WTC11 (cell line): Measurements from ENCODE around the gene ZNF48. TPM values are rescaled to one million over a fixed set of nuclear protein-coding genes. Genes with fewer than 3 reads are reported as not detected.

Experiments used
- ATAC-seq: fragments of 200-7000 bp; cut with Tn5 transposase; 2 replicates; pipeline ENCODE4 v1.10.0; 2021; ENCODE audit warnings: mild to moderate bottlenecking, moderate library complexity
- CTCF ChIA-PET: fragments of 300-600 bp; sonication (Branson Sonifier 250); formaldehyde crosslinking; loops from one replicate; lab custom pipeline; 2021; ENCODE audit warnings: antibody characterized with exemption; lab: Charles Lee
- POLR2A ChIA-PET: fragments of 350-600 bp; sonication (Branson Sonifier 250); formaldehyde crosslinking; loops from one replicate; lab custom pipeline; 2021; ENCODE audit warnings: antibody characterized with exemption; lab: Charles Lee
- DNase-seq: peaks from one replicate; pipeline ENCODE4 v3.0.0; 2021; ENCODE audit warnings: low spot score
- H3K27ac Mint-ChIP-seq: 2 replicates; pipeline ENCODE4 v1.8.0; 2021; ENCODE audit warnings: mixed read lengths
- H3K27me3 Mint-ChIP-seq: 2 replicates; pipeline ENCODE4 v1.8.0; 2021; ENCODE audit warnings: low read depth, mild to moderate bottlenecking, moderate library complexity, mixed read lengths
- H3K36me3 Mint-ChIP-seq: 2 replicates; pipeline ENCODE4 v1.8.0; 2021; ENCODE audit warnings: mixed read lengths
- H3K4me1 Mint-ChIP-seq: 2 replicates; pipeline ENCODE4 v1.8.0; 2022; ENCODE audit warnings: mixed read lengths
- H3K4me3 Mint-ChIP-seq: 2 replicates; pipeline ENCODE4 v1.8.0; 2021; ENCODE audit warnings: mild to moderate bottlenecking, moderate library complexity, mixed read lengths
- H3K9me3 Mint-ChIP-seq: 2 replicates; pipeline ENCODE4 v1.8.0; 2021; ENCODE audit warnings: mixed read lengths
- ATF6 ChIP-seq: sonication (generic); formaldehyde crosslinking; IDR thresholded peaks from 2 replicates; pipeline ENCODE4 v1.8.1; 2023; ENCODE audit warnings: mild to moderate bottlenecking, missing genetic modification reagents
- CBFB ChIP-seq: sonication (generic); formaldehyde crosslinking; IDR thresholded peaks from 2 replicates; pipeline ENCODE4 v1.8.1; 2022; ENCODE audit warnings: mild to moderate bottlenecking, low read depth, missing genetic modification reagents
- CREB1 ChIP-seq: sonication (generic); formaldehyde crosslinking; IDR thresholded peaks from 2 replicates; pipeline ENCODE4 v1.8.0; 2023; ENCODE audit warnings: mild to moderate bottlenecking, missing genetic modification reagents
- GABPB1 ChIP-seq: sonication (generic); formaldehyde crosslinking; IDR thresholded peaks from 2 replicates; pipeline ENCODE4 v1.8.1; 2023; ENCODE audit warnings: mild to moderate bottlenecking, missing genetic modification reagents
- GTF2I ChIP-seq: fragments of 250-450 bp; sonication (Bioruptor Pico); conservative IDR thresholded peaks from 2 replicates; pipeline ENCODE4 v1.4.0; 2021; ENCODE audit warnings: mild to moderate bottlenecking
- HMGA2 ChIP-seq: fragments of 250-450 bp; sonication (Bioruptor Pico); IDR thresholded peaks from 2 replicates; pipeline ENCODE4 v1.4.0; 2021; ENCODE audit warnings: mild to moderate bottlenecking, moderate library complexity
- MXD4 ChIP-seq: fragments of 250-450 bp; sonication (Bioruptor Pico); IDR thresholded peaks from 2 replicates; pipeline ENCODE4 v1.8.0; 2021; ENCODE audit warnings: mild to moderate bottlenecking, moderate library complexity, borderline replicate concordance
- MYBL2 ChIP-seq: sonication (generic); formaldehyde crosslinking; IDR thresholded peaks from 2 replicates; pipeline ENCODE4 v1.8.1; 2023; ENCODE audit warnings: mild to moderate bottlenecking, moderate library complexity, missing genetic modification reagents
- NFYB ChIP-seq: sonication (generic); formaldehyde crosslinking; conservative IDR thresholded peaks from 2 replicates; pipeline ENCODE4 v1.8.0; 2022; ENCODE audit warnings: low read depth, missing genetic modification reagents
- OVOL2 ChIP-seq: fragments of 250-450 bp; sonication (Bioruptor Pico); IDR thresholded peaks from 2 replicates; pipeline ENCODE4 v1.9.0; 2021; ENCODE audit warnings: mild to moderate bottlenecking, borderline replicate concordance
- SMAD3 ChIP-seq: sonication (generic); formaldehyde crosslinking; IDR thresholded peaks from 2 replicates; pipeline ENCODE4 v1.8.0; 2022; ENCODE audit warnings: missing genetic modification reagents, mild to moderate bottlenecking, borderline replicate concordance
- USF1 ChIP-seq: sonication (generic); formaldehyde crosslinking; IDR thresholded peaks from 2 replicates; pipeline ENCODE4 v1.8.0; 2022; ENCODE audit warnings: mild to moderate bottlenecking, missing genetic modification reagents
- ZMAT4 ChIP-seq: fragments of 250-450 bp; sonication (Bioruptor Pico); IDR thresholded peaks from 2 replicates; pipeline ENCODE4 v1.9.0; 2021; ENCODE audit warnings: mild to moderate bottlenecking
- ZNF232 ChIP-seq: sonication (generic); formaldehyde crosslinking; IDR thresholded peaks from 2 replicates; pipeline ENCODE4 v1.8.0; 2022; ENCODE audit warnings: mild to moderate bottlenecking, missing genetic modification reagents
- ZNF317 ChIP-seq: sonication (generic); formaldehyde crosslinking; IDR thresholded peaks from 2 replicates; pipeline ENCODE4 v1.8.1; 2023; ENCODE audit warnings: low read depth, mild to moderate bottlenecking, moderate library complexity, missing genetic modification reagents, borderline replicate concordance
- ZNF423 ChIP-seq: fragments of 250-450 bp; sonication (Bioruptor Pico); IDR thresholded peaks from 2 replicates; pipeline ENCODE4 v2.1.2; 2022; ENCODE audit warnings: mild to moderate bottlenecking, moderate library complexity
- ZNF532 ChIP-seq: fragments of 250-450 bp; sonication (Bioruptor Pico); IDR thresholded peaks from 2 replicates; pipeline ENCODE4 v1.9.0; 2021; ENCODE audit warnings: mild to moderate bottlenecking, borderline replicate concordance
- ZNF671 ChIP-seq: fragments of 250-450 bp; sonication (Bioruptor Pico); IDR thresholded peaks from 2 replicates; pipeline ENCODE4 v1.8.0; 2021; ENCODE audit warnings: mild to moderate bottlenecking
- total RNA-seq: library from RNA; stranded (reverse); gene quantifications from 3 replicates; pipeline ENCODE4 v1.2.3, GENCODE V29; 2021
- TF ChIP-seq, protein P1 (sequence below): sonication (generic); formaldehyde crosslinking; IDR thresholded peaks from 2 replicates; pipeline ENCODE4 v1.8.1; 2023; ENCODE audit warnings: mild to moderate bottlenecking, missing genetic modification reagents, moderate library complexity
- TF ChIP-seq, protein P2 (sequence below): sonication (generic); formaldehyde crosslinking; IDR thresholded peaks from 2 replicates; pipeline ENCODE4 v1.8.0; 2022; ENCODE audit warnings: mild to moderate bottlenecking, missing genetic modification reagents

The ZNF48 gene
- total RNA-seq, 1 experiment from 2014 or later, result 39.3 TPM

- TF ChIP-seq, protein P1, sequence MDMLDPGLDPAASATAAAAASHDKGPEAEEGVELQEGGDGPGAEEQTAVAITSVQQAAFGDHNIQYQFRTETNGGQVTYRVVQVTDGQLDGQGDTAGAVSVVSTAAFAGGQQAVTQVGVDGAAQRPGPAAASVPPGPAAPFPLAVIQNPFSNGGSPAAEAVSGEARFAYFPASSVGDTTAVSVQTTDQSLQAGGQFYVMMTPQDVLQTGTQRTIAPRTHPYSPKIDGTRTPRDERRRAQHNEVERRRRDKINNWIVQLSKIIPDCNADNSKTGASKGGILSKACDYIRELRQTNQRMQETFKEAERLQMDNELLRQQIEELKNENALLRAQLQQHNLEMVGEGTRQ, result peak; percentile 84
- TF ChIP-seq MYBL2 (CRISPR knock-in tag) (peak; percentile 84), MXD4 (CRISPR knock-in tag) (no peak), ZNF317 (no peak), ZNF423 (CRISPR knock-in tag) (peak; percentile 77), ZNF232 (CRISPR knock-in tag) (peak; percentile 62; the same call in 1 of the 2 replicates), NFYB (CRISPR knock-in tag) (peak; percentile 85), GABPB1 (CRISPR knock-in tag) (peak; percentile 90), USF1 (CRISPR knock-in tag) (peak; percentile 87), ZMAT4 (CRISPR knock-in tag) (no peak), CBFB (no peak)
- TF ChIP-seq, protein P2, sequence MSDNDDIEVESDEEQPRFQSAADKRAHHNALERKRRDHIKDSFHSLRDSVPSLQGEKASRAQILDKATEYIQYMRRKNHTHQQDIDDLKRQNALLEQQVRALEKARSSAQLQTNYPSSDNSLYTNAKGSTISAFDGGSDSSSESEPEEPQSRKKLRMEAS, result peak; percentile 93
Observed at GRCh38 chr16:30445408-30446202, 50.4 kb downstream of the ZNF48 start, which contains the start of gene SEPHS2 (continued).

GRCh38 chr16:30446203-30446595 is 51.0 kb downstream of the ZNF48 start:
- peaks cover 28% of the 10 kb centered on the region for H3K27me3 Mint-ChIP-seq
- peaks cover 19% of the 10 kb centered on the region for H3K36me3 Mint-ChIP-seq
- peak overlapping the region; percentile 77 for H3K4me3 Mint-ChIP-seq
- peaks cover 16% of the 10 kb centered on the region for H3K9me3 Mint-ChIP-seq
- POLR2A ChIA-PET, result no interaction called here
- H3K4me1 Mint-ChIP-seq, result peaks cover 22% of the 10 kb centered on the region
- peak overlapping the region; percentile 98 for H3K27ac Mint-ChIP-seq
- ATAC-seq, result no peak
- no peak for DNase-seq
- TF ChIP-seq GTF2I, result no peak
- TF ChIP-seq OVOL2 (CRISPR knock-in tag), result no peak
- no peak for TF ChIP-seq ZNF671
- no peak for TF ChIP-seq HMGA2 (CRISPR knock-in tag)
- TF ChIP-seq ZNF532 (CRISPR knock-in tag), result 0 out of 2 replicates have a peak, but pooled peaks have one; percentile 10
- TF ChIP-seq ATF6, result no peak
- no peak for TF ChIP-seq CREB1 (CRISPR knock-in tag)
- TF ChIP-seq USF1 (CRISPR knock-in tag), result no peak
- TF ChIP-seq SMAD3, result no peak
- CTCF ChIA-PET, result interaction anchor here (1.1 to 4.5 kb wide), 2 partner anchors 14 to 16 kb away, joined by 3 to 25 read pairs; partner anchors contain the start of gene DCTPP1
